ENCODE data around the gene CFAP97D2.

The CFAP97D2 gene

DNA sequence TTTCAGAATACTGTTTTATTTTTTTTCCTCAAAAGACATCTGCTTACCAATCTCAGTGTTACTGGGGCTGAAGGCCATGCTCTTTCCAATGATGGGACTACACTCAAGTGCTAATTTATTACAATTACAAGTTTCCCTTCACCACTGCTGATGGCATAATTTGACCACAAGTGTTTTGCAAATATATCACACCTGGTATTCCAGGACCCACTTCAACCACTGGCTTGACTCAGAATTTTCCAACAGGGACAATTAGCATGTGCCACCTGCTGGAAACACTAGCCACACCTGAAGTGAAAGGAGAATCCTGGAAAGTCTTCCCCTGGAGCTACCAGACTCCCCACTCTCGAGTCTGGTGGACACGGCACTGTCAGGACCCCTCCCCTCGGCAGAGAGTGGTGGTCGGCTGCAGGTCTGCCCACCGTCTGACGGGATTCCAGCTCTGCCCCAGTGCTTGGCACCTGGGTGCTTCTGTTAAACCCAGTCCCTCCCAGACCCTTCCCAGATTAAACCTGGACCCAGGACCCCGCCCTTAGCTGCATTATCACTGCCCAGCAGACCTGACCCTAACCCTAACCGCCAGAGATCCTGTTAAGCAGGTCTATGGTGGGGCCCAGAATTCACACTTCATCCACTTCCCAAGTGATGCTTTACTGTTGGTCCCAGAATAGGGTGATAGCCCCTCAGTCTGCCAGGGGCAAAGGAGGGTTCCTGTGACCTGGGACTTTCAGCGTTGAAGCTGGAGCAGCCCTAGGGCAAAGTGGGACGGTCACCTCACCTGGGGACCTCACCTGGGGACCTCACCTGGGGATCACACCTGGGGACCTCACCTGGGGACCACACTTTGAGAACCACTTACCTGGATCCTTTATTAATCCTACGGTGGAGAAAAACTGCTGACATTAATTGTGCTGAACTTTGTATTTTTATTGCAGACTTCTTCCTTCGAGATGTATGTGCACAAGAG is 29.0 kb upstream of the CFAP97D2 start:
- Histone ChIP-seq H3K9me2 (replicated peaks; ENCODE audit: control insufficient read depth, low read length) (no peaks in the 10 kb centered on the region), H3K79me2 (ENCODE audit: control insufficient read depth, low read length) (no peaks in the 10 kb centered on the region), H3K4me1 (ENCODE audit: control insufficient read depth, low read length) (peaks cover 31% of the 10 kb centered on the region), H4K20me1 (ENCODE audit: control insufficient read depth, insufficient read depth, low read depth, low read length) (no peaks in the 10 kb centered on the region; the same call in 1 of the 2 replicates), H3K9me3 (ENCODE audit: control insufficient read depth, insufficient read depth, low read length) (no peaks in the 10 kb centered on the region), H3K27ac (ENCODE audit: low read depth, low read length) (no peak overlapping the region), H3K27me3 (ENCODE audit: control insufficient read depth, low read length) (peaks cover 3% of the 10 kb centered on the region; the same call in 1 of the 2 replicates), H3K4me3 (ENCODE audit: low read length) (no peak overlapping the region), H3K36me3 (ENCODE audit: control insufficient read depth, low read length) (no peaks in the 10 kb centered on the region), H3F3A (ENCODE audit: control insufficient read depth, insufficient read depth) (no peaks in the 10 kb centered on the region), H3K4me2 (ENCODE audit: low read length) (no peak overlapping the region)
- TF ChIP-seq, protein P1, sequence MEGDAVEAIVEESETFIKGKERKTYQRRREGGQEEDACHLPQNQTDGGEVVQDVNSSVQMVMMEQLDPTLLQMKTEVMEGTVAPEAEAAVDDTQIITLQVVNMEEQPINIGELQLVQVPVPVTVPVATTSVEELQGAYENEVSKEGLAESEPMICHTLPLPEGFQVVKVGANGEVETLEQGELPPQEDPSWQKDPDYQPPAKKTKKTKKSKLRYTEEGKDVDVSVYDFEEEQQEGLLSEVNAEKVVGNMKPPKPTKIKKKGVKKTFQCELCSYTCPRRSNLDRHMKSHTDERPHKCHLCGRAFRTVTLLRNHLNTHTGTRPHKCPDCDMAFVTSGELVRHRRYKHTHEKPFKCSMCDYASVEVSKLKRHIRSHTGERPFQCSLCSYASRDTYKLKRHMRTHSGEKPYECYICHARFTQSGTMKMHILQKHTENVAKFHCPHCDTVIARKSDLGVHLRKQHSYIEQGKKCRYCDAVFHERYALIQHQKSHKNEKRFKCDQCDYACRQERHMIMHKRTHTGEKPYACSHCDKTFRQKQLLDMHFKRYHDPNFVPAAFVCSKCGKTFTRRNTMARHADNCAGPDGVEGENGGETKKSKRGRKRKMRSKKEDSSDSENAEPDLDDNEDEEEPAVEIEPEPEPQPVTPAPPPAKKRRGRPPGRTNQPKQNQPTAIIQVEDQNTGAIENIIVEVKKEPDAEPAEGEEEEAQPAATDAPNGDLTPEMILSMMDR (IDR thresholded peaks at IDR 0.05; ENCODE audit: low read depth, low read length, poor library complexity, severe bottlenecking): no peak
- no peak for TF ChIP-seq EZH2phosphoT487 (IDR thresholded peaks at IDR 0.05; ENCODE audit: borderline replicate concordance, low read length)

DNA sequence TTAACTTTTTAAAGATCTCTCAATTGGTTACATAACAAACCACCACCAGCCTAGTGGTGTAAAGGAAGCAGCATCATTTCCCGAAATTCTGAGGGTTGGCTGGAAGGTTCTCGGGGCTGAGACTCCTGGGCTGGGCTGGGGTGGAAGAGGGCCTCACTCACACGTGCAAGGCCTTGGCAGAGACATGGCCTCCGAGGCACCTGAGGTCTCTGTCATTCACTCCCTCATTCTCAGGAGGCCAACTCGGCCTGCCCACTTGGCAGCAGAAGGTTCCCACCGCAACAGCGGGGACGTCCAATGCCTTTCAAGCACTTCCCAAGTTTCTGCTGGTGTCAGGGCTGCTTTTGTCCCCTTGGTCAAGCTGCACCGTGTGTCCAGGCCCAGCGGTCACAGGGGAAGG is 28.0 kb upstream of the CFAP97D2 start:
- Histone ChIP-seq H3K36me3 (ENCODE audit: control insufficient read depth, low read length) (no peaks in the 10 kb centered on the region), H3K79me2 (ENCODE audit: control insufficient read depth, low read length) (no peaks in the 10 kb centered on the region), H3K4me2 (ENCODE audit: low read length) (no peak overlapping the region), H3K9me2 (replicated peaks; ENCODE audit: control insufficient read depth, low read length) (no peaks in the 10 kb centered on the region), H3K27ac (ENCODE audit: low read depth, low read length) (no peak overlapping the region), H3F3A (ENCODE audit: control insufficient read depth, insufficient read depth) (no peaks in the 10 kb centered on the region), H3K27me3 (ENCODE audit: control insufficient read depth, low read length) (peaks cover 3% of the 10 kb centered on the region; the same call in 1 of the 2 replicates), H4K20me1 (ENCODE audit: control insufficient read depth, insufficient read depth, low read depth, low read length) (no peaks in the 10 kb centered on the region; the same call in 1 of the 2 replicates), H3K4me3 (ENCODE audit: low read length) (no peak overlapping the region), H3K4me1 (ENCODE audit: control insufficient read depth, low read length) (peaks cover 21% of the 10 kb centered on the region), H3K9me3 (ENCODE audit: control insufficient read depth, insufficient read depth, low read length) (no peaks in the 10 kb centered on the region)
- no peak for TF ChIP-seq EZH2phosphoT487 (IDR thresholded peaks at IDR 0.05; ENCODE audit: borderline replicate concordance, low read length)
- TF ChIP-seq, protein P1 (IDR thresholded peaks at IDR 0.05; ENCODE audit: low read depth, low read length, poor library complexity, severe bottlenecking): no peak

DNA sequence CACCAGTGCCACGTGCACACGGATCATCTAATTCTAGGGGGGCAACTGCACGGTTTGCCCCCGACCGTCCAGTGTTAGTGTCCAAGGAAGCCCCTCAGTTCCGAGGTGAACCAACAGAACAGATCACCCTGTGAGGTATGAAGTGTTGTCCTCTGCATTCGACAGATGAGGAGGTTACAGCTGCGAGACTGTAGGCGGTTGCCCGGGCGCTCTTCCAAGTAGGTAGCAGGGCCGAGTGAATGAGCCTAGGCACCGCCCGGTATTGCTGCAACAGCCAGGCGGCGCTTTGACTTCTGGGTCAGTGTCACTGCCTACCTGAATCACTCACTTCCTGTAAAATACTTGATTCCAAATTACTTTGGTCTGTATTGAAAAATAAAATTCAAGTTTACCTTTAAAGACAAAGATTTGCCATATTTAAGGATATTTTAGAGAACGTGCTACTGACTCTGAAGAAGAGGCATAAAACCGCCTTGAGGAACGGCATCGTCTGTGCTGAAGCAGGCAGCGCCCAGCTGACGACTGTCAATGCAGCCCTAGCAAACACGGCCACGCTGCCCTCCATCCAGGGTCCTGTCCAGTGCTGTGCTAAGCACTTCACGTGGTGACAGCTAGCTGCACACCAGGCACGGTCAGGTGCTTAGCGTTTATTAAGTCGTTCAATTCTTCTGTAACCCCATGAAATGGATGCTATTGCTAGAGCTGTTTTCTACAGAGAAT is 27.3 kb upstream of the CFAP97D2 start:
- peaks cover 3% of the 10 kb centered on the region; the same call in 1 of the 2 replicates for H3K27me3 ChIP-seq (ENCODE audit: control insufficient read depth, low read length)
- H3K36me3 ChIP-seq (ENCODE audit: control insufficient read depth, low read length): no peaks in the 10 kb centered on the region
- H3K27ac ChIP-seq (ENCODE audit: low read depth, low read length): no peak overlapping the region
- H3K79me2 ChIP-seq (ENCODE audit: control insufficient read depth, low read length): no peaks in the 10 kb centered on the region
- H3K4me3 ChIP-seq (ENCODE audit: low read length): no peak overlapping the region
- no peaks in the 10 kb centered on the region for H3K9me3 ChIP-seq (ENCODE audit: control insufficient read depth, insufficient read depth, low read length)
- H3K9me2 ChIP-seq (replicated peaks; ENCODE audit: control insufficient read depth, low read length): no peaks in the 10 kb centered on the region
- no peak overlapping the region for H3K4me2 ChIP-seq (ENCODE audit: low read length)
- peaks cover 20% of the 10 kb centered on the region for H3K4me1 ChIP-seq (ENCODE audit: control insufficient read depth, low read length)
- H3F3A ChIP-seq (ENCODE audit: control insufficient read depth, insufficient read depth): no peaks in the 10 kb centered on the region
- TF ChIP-seq, protein P1 (IDR thresholded peaks at IDR 0.05; ENCODE audit: low read depth, low read length, poor library complexity, severe bottlenecking): no peak
- no peak for TF ChIP-seq EZH2phosphoT487 (IDR thresholded peaks at IDR 0.05; ENCODE audit: borderline replicate concordance, low read length)
- no peaks in the 10 kb centered on the region; the same call in 1 of the 2 replicates for H4K20me1 ChIP-seq (ENCODE audit: control insufficient read depth, insufficient read depth, low read depth, low read length)

Data from DOHH2 (cell line).